ENCODE results near the gene LARGE1. TPM values are rescaled to one million over a fixed set of nuclear protein-coding genes. Genes with fewer than 3 reads are reported as not detected.

The LARGE1 gene
- total and polyA plus RNA-seq, 2 of the 8 experiments (the other 6 are each of a cell fraction or from before 2014, with no cell fraction given): 43.7 to 83.0 TPM

- CTCF ChIA-PET (ENCODE audit: partially characterized antibody): interaction anchor here (1.5 kb wide), 1 partner anchor 14 kb away, joined by 3 read pairs; no protein-coding TSS in a partner anchor
- H3K4me3 ChIP-seq (ENCODE audit: extremely low read depth in 1 of 4, insufficient read depth in 2 of 4, low read depth in 3 of 4, low read length in 4 of 4): no peak overlapping the region
- H2BK120ac ChIP-seq (replicated peaks; ENCODE audit: low read depth, low read length): no peak overlapping the region
- no peaks in the 10 kb centered on the region for H3K9me3 ChIP-seq (ENCODE audit: insufficient read depth in 2 of 2, low read depth in 1 of 2, low read length in 1 of 2)
- H3K56ac ChIP-seq (replicated peaks; ENCODE audit: insufficient read length, low read depth, low read length): no peak overlapping the region
- H3K18ac ChIP-seq (ENCODE audit: extremely low read depth, low read length): no peak overlapping the region
- no peak overlapping the region for H2BK5ac ChIP-seq (ENCODE audit: low read depth, low read length)
- peaks cover 0 to 13% (median 1%) of the 10 kb centered on the region in 4 experiments; a peak in 4 of 7 replicates for H3K4me1 ChIP-seq (replicated peaks in 1 of 4; ENCODE audit: control insufficient read depth in 3 of 4, insufficient read depth in 4 of 4, low read length in 3 of 4)
- no peaks in the 10 kb centered on the region for H3K23me2 ChIP-seq (ENCODE audit: low read depth, low read length)
- no peaks in the 10 kb centered on the region for H3K27me3 ChIP-seq (replicated peaks in 1 of 4; ENCODE audit: control insufficient read depth in 3 of 4, extremely low read depth in 1 of 4, insufficient read depth in 3 of 4, low read length in 3 of 4)
- H2AFZ ChIP-seq (ENCODE audit: low read length): no peak overlapping the region
- H4K8ac ChIP-seq (ENCODE audit: extremely low read depth, insufficient read depth, low read length): no peak overlapping the region
- peaks cover 32 to 38% of the 10 kb centered on the region in 2 experiments for H4K20me1 ChIP-seq (replicated peaks in 1 of 2; ENCODE audit: control insufficient read depth in 1 of 2, insufficient read depth in 2 of 2, low read length in 2 of 2)
- POLR2A ChIA-PET (ENCODE audit: partially characterized antibody): no interaction called here
- H3K23ac ChIP-seq (ENCODE audit: insufficient read length): no peak overlapping the region
- no peaks in the 10 kb centered on the region for H3K36me3 ChIP-seq (ENCODE audit: control insufficient read depth in 2 of 4, insufficient read depth in 4 of 4, low read length in 3 of 4)
- peaks cover 2 to 91% of the 10 kb centered on the region in 2 experiments for H3K79me2 ChIP-seq (ENCODE audit: control insufficient read depth in 1 of 2, insufficient read depth in 2 of 2, low read length in 2 of 2)
- WGBS, 2 experiments (ENCODE audit: extremely low coverage in 1 of 2, insufficient coverage in 1 of 2, insufficient read length in 1 of 2, insufficient replicate concordance in 2 of 2, low coverage in 1 of 2, low lambda C conversion rate in 2 of 2, missing lambda C conversion rate in 1 of 2): 85% methylated on average over 3 of the region's 3 CpGs; no CpG with 5 or more reads in 1 of the 2 experiments
- no peak overlapping the region for H4K5ac ChIP-seq (ENCODE audit: insufficient read length, low read depth, low read length)
- no peak overlapping the region for H3K4me2 ChIP-seq (ENCODE audit: insufficient read depth in 1 of 2, low read depth in 2 of 2, low read length in 2 of 2)
- H4K91ac ChIP-seq (replicated peaks; ENCODE audit: insufficient read length, low read length): no peak overlapping the region
- H3K79me1 ChIP-seq (ENCODE audit: low read depth, low read length): peaks cover 22% of the 10 kb centered on the region
- no peak overlapping the region for H2BK20ac ChIP-seq (ENCODE audit: low read length)
- H3K27ac ChIP-seq (ENCODE audit: low read depth, low read length): no peak overlapping the region
- no peak overlapping the region for H2BK15ac ChIP-seq (ENCODE audit: low read length)
- no peak overlapping the region for H3K14ac ChIP-seq (ENCODE audit: insufficient read length)
- H3K9ac ChIP-seq (replicated peaks in 1 of 4; ENCODE audit: extremely low read depth in 1 of 4, low read depth in 3 of 4, low read length in 3 of 4): no peak overlapping the region
- H2AK5ac ChIP-seq (ENCODE audit: low read depth, low read length): no peak overlapping the region
- no peak overlapping the region for H3K4ac ChIP-seq (replicated peaks; ENCODE audit: insufficient read length, low read depth, low read length)
- H2BK12ac ChIP-seq (ENCODE audit: low read depth, low read length): no peak overlapping the region
- no peak for FAIRE-seq
- DNase-seq (ENCODE audit: low read depth in 1 of 2, low spot score in 2 of 2): no peak
- TF ChIP-seq ASH2L (IDR thresholded peaks at IDR 0.05; ENCODE audit: low read length) (no peak), CHD2 (IDR thresholded peaks at IDR 0.05; ENCODE audit: low read length) (no peak), NANOG (IDR thresholded peaks at IDR 0.05; ENCODE audit: insufficient read depth, low read depth, low read length, poor library complexity, severe bottlenecking) (no peak), POU5F1 (IDR thresholded peaks at IDR 0.05; ENCODE audit: low read depth, low read length) (no peak), EZH2 (IDR thresholded peaks at IDR 0.05; ENCODE audit: low read depth, low read length, severe bottlenecking) (no peak), ZNF274 (IDR thresholded peaks at IDR 0.05; ENCODE audit: borderline replicate concordance, extremely low read depth, low read length) (no peak), CREB1 (IDR thresholded peaks at IDR 0.05) (no peak), SUZ12 (IDR thresholded peaks at IDR 0.05; ENCODE audit: low read length) (no peak), KDM5A (IDR thresholded peaks at IDR 0.05; ENCODE audit: low read length) (no peak), CTBP2 (IDR thresholded peaks at IDR 0.05; ENCODE audit: borderline replicate concordance, insufficient read depth, insufficient read length, low read length) (no peak)
These were observed 149.6 kb downstream of the LARGE1 start for GRCh38 chr22:33770723-33771122.
